KG1 (cell line): ENCODE data around the gene MALL.
"Not testable (repeated sequence)": the region's sequence is repeated elsewhere in the genome, so short reads cannot be mapped to it uniquely, and the experiment has no call there.

Experiments
- DNase-seq: peaks from one replicate; lab custom pipeline; 2025; lab: John Stamatoyannopoulos, UW

MALL gene

DNA sequence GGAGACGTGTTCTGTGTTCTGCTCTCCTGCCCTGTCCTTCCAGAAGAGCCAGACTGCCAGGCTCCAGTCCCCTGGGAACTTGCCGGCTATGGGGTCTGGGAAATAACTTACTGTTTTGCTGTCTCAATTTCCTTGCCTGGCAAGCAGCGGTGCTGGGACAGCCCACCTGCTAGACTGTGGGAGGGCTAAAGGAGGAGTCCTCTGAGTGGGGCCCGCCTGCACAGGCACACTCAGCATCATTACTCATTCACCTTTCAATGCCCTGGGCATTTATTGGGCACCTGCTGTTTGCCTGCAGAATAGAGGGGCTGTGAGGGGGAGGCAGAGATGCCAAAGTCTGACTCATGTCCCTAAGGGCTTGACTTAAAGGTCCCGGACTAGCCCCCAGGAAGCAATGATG, 65.4 kb downstream of the MALL start:
- not testable (repeated sequence) for DNase-seq

DNA sequence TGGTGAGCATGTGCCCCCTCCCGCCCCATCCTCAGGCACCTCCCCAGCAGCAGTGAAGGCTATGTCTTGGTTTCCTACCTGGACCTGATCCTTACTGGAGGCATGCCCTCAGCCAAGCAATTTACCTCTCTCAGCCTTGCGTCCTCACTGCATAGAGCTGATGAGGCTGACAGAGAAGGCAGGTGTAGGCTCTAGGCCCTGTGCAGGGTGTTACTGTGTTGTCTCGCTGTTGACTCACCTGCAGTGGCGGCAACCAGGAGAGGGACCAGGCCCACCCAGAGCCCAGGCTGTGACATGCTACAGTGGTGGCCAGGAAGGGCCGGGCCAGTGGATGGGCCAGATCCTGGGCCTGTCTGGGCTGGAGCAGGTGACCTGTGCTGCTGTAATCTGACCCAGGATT, 65.9 kb downstream of the MALL start:
- DNase-seq: not testable (repeated sequence)

DNA sequence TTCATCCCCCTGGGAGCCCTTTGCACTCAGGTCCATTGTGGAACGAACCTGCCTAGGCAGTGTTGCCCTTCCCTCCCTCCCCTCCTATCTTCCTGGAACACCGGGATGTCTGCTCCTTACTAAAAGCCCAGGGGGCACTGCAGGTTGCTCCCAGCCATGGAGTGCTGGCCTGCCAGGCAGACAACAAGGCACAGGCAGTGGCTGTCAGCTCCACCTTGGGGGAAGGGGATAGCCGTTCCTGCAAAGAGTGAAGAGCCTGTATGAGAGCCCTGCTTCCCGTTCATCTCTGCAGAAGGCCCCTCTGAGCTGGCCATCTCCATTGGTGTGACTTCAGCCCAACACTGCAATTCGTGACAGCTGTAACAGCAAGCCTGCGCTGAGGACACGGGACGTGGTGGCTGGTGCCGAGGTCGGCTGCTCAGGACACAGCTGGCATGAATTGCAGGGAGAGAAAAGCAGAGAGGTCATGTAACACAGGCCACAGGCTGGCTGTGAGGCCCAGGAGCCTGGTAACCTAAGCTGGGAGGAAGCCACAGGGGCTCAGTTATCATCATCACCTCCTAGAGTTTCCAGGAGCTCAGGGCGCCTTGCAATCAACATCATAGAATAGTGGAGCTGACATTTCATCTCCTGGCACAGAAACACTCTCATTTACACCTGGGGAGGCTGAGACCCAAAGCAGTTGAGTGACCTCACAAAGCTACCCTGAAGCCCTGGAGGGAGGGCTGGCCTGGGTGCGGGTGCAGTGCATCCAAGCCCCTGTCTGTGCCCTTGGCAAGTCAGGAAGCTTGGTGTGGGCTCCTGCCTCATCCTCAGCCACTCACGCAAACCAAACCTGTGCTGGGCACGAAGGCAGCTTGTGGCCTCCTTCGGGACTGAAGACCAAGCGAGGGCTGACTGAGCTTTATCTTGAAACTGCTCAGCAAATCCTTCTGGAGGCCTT, 67.1 kb downstream of the MALL start:
- DNase-seq: not testable (repeated sequence)

DNA sequence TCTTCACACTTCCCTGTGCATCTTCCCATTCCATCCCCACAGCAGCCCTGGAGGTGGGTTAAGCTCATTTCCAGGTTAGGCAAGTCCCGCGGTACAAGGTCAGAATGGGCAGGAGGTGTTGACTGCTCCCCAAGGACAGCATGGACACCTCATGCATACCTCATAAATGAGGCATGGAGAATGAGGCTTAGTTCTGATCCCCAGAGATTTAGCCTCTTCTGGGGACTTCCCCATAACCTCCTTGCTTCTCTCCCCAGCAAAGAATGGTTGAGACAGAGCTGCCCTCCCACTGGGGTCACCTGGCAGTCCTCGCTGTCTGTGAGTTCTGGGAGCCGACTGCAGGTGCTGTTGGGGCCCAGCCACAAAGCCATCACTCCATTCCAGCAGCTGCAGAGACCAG, 68.4 kb downstream of the MALL start:
- not testable (repeated sequence) for DNase-seq

DNA sequence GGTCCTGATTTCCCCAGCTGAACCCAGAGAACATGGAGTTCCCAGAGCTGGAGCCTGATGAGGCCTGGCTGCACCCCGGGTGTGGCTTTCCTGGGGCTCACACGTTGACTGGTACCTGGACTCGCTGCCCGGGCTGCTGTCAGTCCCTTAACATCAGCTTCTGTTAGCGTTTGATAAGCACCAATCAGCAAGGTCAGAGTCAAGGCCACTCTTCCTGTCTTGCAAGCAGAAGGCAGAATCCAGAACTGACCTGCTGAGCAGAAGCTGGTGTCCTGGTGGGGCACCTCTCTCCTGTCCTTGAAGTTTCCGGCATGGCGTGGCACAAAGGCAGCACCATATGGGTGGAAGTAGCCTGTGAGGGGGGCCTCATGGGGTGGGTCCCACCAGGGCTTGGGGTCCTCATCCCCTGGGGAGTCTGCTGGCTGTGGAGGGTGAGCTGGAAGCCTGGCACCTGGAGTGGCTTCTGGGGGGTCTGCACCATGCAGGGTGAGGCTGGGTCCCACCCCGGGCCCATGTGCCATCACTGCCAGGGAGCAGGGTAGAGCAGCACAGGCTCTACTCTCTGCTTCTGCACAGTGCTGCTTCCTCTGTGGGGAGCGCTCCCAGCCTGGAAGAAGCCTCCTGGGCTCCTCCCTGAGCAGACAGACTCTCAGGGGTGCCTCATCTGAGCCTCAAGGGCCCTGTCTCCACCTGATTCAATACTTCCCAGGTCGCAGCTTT, 73.5 kb downstream of the MALL start:
- not testable (repeated sequence) for DNase-seq

DNA sequence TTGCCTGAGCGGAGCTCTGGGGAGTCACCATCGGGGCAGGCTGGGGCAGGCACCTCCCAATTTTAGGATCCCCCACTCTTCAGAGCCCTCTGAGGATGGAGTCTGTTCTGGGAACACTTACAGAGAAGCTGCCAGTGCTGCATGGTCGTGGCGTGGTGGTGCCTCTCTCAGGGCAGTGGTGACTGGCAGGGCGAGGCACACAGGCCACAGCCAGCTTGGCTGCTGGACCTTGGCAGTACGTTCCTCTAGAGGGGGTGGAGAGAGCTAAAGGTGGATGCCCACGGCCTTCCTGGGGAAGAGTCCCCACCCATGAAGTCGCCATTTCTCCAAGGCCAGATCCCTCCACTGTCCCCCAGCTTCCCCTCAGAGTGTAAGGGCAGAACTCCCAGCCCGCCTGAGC, 78.3 kb downstream of the MALL start:
- not testable (repeated sequence) for DNase-seq

DNA sequence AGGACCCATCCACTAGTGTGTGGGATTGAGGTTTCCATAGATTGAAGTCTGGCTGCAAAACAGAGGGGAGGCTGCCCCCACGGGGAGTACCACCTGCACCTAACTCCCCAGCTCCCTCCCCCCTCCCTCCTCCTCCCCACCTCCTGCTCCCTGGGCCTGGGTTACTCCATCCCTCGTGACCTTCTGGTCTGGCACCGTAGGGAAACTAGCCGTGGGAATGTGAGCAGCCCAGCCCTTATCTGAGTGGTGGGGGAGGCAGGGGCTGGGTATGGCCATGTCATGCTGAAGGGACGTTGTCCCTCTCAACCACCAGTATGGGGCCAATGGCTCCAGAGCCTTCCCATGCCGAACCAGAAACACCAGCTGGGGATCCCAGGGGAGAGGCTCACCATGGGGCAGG, 80.2 kb downstream of the MALL start:
- DNase-seq: not testable (repeated sequence)

DNA sequence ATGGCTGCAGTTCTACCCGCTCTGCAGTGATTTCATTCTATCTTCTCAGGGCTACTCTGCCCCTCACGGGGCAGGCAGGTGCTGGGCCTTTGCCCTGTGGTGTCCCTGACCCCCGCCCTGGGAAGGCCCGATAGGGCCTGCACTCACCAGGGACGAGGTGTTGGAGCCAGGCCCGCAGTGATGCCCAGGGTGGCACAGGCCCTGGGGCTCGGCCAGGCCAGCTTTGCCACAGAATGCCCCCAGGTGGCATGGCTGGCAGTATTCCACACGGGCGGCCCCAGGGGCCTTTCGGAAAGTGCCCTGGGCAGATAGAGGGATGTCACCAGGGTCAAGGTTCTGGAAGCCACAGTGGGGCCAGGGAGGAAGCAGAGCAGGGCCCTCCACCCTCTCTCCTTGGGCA, 80.7 kb downstream of the MALL start:
- DNase-seq: not testable (repeated sequence)
